ENCODE results near the gene NOTUM.

The NOTUM gene

GRCh38 chr17:81903415-81903831 lies 57.6 kb downstream of the NOTUM start:
- TF ChIP-seq, protein P1, sequence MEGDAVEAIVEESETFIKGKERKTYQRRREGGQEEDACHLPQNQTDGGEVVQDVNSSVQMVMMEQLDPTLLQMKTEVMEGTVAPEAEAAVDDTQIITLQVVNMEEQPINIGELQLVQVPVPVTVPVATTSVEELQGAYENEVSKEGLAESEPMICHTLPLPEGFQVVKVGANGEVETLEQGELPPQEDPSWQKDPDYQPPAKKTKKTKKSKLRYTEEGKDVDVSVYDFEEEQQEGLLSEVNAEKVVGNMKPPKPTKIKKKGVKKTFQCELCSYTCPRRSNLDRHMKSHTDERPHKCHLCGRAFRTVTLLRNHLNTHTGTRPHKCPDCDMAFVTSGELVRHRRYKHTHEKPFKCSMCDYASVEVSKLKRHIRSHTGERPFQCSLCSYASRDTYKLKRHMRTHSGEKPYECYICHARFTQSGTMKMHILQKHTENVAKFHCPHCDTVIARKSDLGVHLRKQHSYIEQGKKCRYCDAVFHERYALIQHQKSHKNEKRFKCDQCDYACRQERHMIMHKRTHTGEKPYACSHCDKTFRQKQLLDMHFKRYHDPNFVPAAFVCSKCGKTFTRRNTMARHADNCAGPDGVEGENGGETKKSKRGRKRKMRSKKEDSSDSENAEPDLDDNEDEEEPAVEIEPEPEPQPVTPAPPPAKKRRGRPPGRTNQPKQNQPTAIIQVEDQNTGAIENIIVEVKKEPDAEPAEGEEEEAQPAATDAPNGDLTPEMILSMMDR (IDR thresholded peaks at IDR 0.05) = no peak

- TF ChIP-seq, protein P1 (IDR thresholded peaks at IDR 0.05) = no peak
Observed at GRCh38 chr17:81902653-81903414, 58.2 kb downstream of the NOTUM start.

Data from LNCAP (cell line).